ENCODE data around the gene PIGU. TPM values are rescaled to one million over a fixed set of nuclear protein-coding genes. Genes with fewer than 3 reads are reported as not detected.

PIGU gene
- total and polyA plus RNA-seq, 2 experiments from 2014 or later: 21.2 to 21.6 TPM

DNA sequence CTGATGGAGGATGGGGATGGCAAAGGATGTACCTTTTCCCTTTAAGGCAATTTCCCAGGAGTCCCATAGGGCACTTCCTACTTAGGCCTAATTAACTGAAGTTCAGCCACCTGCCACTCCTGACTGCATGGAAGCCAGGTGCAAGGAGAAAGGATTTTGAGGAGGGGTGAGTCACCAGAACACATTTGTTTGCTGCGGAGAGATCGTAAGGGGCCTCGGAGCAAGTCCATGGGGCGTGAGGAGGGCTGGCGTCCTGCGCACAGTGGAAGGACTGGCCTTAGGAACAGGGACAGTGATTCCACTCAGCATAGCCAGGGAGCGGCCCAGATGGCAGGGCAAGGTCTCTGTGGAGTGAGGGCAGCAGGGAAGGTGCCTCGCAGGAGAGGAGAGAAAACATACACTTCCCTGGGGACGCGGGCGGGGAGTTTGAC, 130.1 kb downstream of the PIGU start:
- in situ Hi-C loops (cut with MboI): no loop called here
- no peaks in the 10 kb centered on the region for H3K9me3 ChIP-seq (ENCODE audit: low read depth)
- no peak overlapping the region for H3K27ac ChIP-seq
- 0 out of 2 replicates have a peak, but pooled peaks cover under 1% of the 10 kb centered on the region for H3K36me3 ChIP-seq (ENCODE audit: low read depth)
- no peak overlapping the region for H2AFZ ChIP-seq
- H4K20me1 ChIP-seq (ENCODE audit: insufficient read depth): no peaks in the 10 kb centered on the region
- no peak overlapping the region for H3K4me2 ChIP-seq (ENCODE audit: unreplicated experiment)
- H3K4me1 ChIP-seq (ENCODE audit: insufficient read depth): no peaks in the 10 kb centered on the region
- H3K4me3 ChIP-seq: no peak overlapping the region
- no peaks in the 10 kb centered on the region for H3K27me3 ChIP-seq (replicated peaks; ENCODE audit: insufficient read depth)
- H3K9ac ChIP-seq: no peak overlapping the region
- no peaks in the 10 kb centered on the region for H3K79me2 ChIP-seq (ENCODE audit: insufficient read depth)
- no peaks in the 10 kb centered on the region for H3K9me2 ChIP-seq (ENCODE audit: insufficient read depth)
- WGBS, 2 experiments (ENCODE audit: low coverage in 1 of 2, low lambda C conversion rate in 2 of 2, missing lambda C conversion rate in 2 of 2): 88% methylated on average over 11 of the region's 11 CpGs
- DNase-seq: no peak
- peaks cover 10% of the 10 kb centered on the region; the same call in 1 of the 2 replicates for H3F3A ChIP-seq (ENCODE audit: insufficient read depth)
- TF ChIP-seq EZH2 (IDR thresholded peaks at IDR 0.05; ENCODE audit: insufficient read depth, poor library complexity, severe bottlenecking): no peak
- no peak for TF ChIP-seq EZH2phosphoT487 (IDR thresholded peaks at IDR 0.05; ENCODE audit: insufficient read depth, low read depth)

GRCh38 chr20:34544109-34544796, 132.6 kb downstream of the PIGU start:
- no peaks in the 10 kb centered on the region for H3K4me1 ChIP-seq (ENCODE audit: insufficient read depth)
- no peaks in the 10 kb centered on the region for H3K27me3 ChIP-seq (replicated peaks; ENCODE audit: insufficient read depth)
- H3K79me2 ChIP-seq (ENCODE audit: insufficient read depth): no peaks in the 10 kb centered on the region
- no peak overlapping the region for H3K4me3 ChIP-seq
- H3K9ac ChIP-seq: no peak overlapping the region
- no peak overlapping the region for H3K27ac ChIP-seq
- H3K36me3 ChIP-seq (ENCODE audit: low read depth): peaks cover 16% of the 10 kb centered on the region
- no peaks in the 10 kb centered on the region for H3K9me3 ChIP-seq (ENCODE audit: low read depth)
- in situ Hi-C loops (cut with MboI): no loop called here
- no peaks in the 10 kb centered on the region for H3K9me2 ChIP-seq (ENCODE audit: insufficient read depth)
- peaks cover 10% of the 10 kb centered on the region; the same call in 1 of the 2 replicates for H3F3A ChIP-seq (ENCODE audit: insufficient read depth)
- no peak overlapping the region for H3K4me2 ChIP-seq (ENCODE audit: unreplicated experiment)
- 47 to 52% methylated on average over 19 of the region's 19 CpGs for WGBS, 2 experiments (ENCODE audit: low coverage in 1 of 2, low lambda C conversion rate in 2 of 2, missing lambda C conversion rate in 2 of 2)
- TF ChIP-seq EZH2phosphoT487 (IDR thresholded peaks at IDR 0.05; ENCODE audit: insufficient read depth, low read depth): no peak
- no peak for TF ChIP-seq EZH2 (IDR thresholded peaks at IDR 0.05; ENCODE audit: insufficient read depth, poor library complexity, severe bottlenecking)
- DNase-seq: no peak
- H2AFZ ChIP-seq: no peak overlapping the region
- no peaks in the 10 kb centered on the region for H4K20me1 ChIP-seq (ENCODE audit: insufficient read depth)

GRCh38 chr20:34543463-34544056, 133.3 kb downstream of the PIGU start:
- no peaks in the 10 kb centered on the region for H3K79me2 ChIP-seq (ENCODE audit: insufficient read depth)
- 75 to 76% methylated on average over 12 of the region's 12 CpGs for WGBS, 2 experiments (ENCODE audit: low coverage in 1 of 2, low lambda C conversion rate in 2 of 2, missing lambda C conversion rate in 2 of 2)
- H3K4me3 ChIP-seq: no peak overlapping the region
- H3K9me3 ChIP-seq (ENCODE audit: low read depth): no peaks in the 10 kb centered on the region
- H3K27ac ChIP-seq: no peak overlapping the region
- no peak overlapping the region for H3K4me2 ChIP-seq (ENCODE audit: unreplicated experiment)
- H2AFZ ChIP-seq: no peak overlapping the region
- in situ Hi-C loops (cut with MboI): no loop called here
- peaks cover 10% of the 10 kb centered on the region; the same call in 1 of the 2 replicates for H3F3A ChIP-seq (ENCODE audit: insufficient read depth)
- no peaks in the 10 kb centered on the region for H3K4me1 ChIP-seq (ENCODE audit: insufficient read depth)
- H3K9ac ChIP-seq: no peak overlapping the region
- peaks cover 21% of the 10 kb centered on the region for H3K36me3 ChIP-seq (ENCODE audit: low read depth)
- TF ChIP-seq EZH2phosphoT487 (IDR thresholded peaks at IDR 0.05; ENCODE audit: insufficient read depth, low read depth) (no peak), EZH2 (IDR thresholded peaks at IDR 0.05; ENCODE audit: insufficient read depth, poor library complexity, severe bottlenecking) (no peak)
- no peaks in the 10 kb centered on the region for H4K20me1 ChIP-seq (ENCODE audit: insufficient read depth)
- DNase-seq: no peak
- no peaks in the 10 kb centered on the region for H3K9me2 ChIP-seq (ENCODE audit: insufficient read depth)
- no peaks in the 10 kb centered on the region for H3K27me3 ChIP-seq (replicated peaks; ENCODE audit: insufficient read depth)

DNA sequence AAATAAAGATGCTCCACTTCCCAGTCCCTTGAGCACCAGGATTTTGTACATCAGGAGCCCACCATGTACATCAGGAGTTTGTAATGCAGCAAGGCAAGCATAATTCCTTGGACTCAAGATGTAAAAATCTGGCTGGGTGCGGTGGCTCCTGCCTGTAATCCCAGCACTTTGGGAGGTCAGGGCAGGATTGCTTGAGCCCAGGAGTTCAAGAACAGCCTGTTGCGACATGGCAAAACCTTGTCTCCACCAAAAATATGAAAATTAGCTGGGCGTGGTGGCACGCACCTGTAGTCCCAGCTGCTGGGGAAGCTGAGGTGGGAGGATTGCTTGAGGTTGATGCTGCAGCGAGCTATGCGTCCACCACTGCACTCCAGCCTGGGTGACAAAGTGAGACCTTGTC, 134.5 kb downstream of the PIGU start:
- in situ Hi-C loops (cut with MboI): no loop called here

More for the DNA sequence above, 134.5 kb downstream of the PIGU start:
- H3K27ac ChIP-seq: no peak overlapping the region
- H3K27me3 ChIP-seq (replicated peaks; ENCODE audit: insufficient read depth): no peaks in the 10 kb centered on the region
- no peak overlapping the region for H3K9ac ChIP-seq
- H3K4me2 ChIP-seq (ENCODE audit: unreplicated experiment): no peak overlapping the region
- WGBS, 2 experiments (ENCODE audit: low coverage in 1 of 2, low lambda C conversion rate in 2 of 2, missing lambda C conversion rate in 2 of 2): 91 to 96% methylated on average over 6 of the region's 6 CpGs
- H4K20me1 ChIP-seq (ENCODE audit: insufficient read depth): no peaks in the 10 kb centered on the region
- H3K4me1 ChIP-seq (ENCODE audit: insufficient read depth): peaks cover 4% of the 10 kb centered on the region; the same call in 1 of the 2 replicates
- TF ChIP-seq EZH2phosphoT487 (IDR thresholded peaks at IDR 0.05; ENCODE audit: insufficient read depth, low read depth): no peak
- TF ChIP-seq EZH2 (IDR thresholded peaks at IDR 0.05; ENCODE audit: insufficient read depth, poor library complexity, severe bottlenecking): no peak
- peaks cover 21% of the 10 kb centered on the region for H3K36me3 ChIP-seq (ENCODE audit: low read depth)
- no peak overlapping the region for H3K4me3 ChIP-seq
- no peak for DNase-seq
- no peaks in the 10 kb centered on the region for H3K9me2 ChIP-seq (ENCODE audit: insufficient read depth)
- H3K79me2 ChIP-seq (ENCODE audit: insufficient read depth): no peaks in the 10 kb centered on the region
- no peaks in the 10 kb centered on the region for H3K9me3 ChIP-seq (ENCODE audit: low read depth)
- H2AFZ ChIP-seq: no peak overlapping the region
- H3F3A ChIP-seq (ENCODE audit: insufficient read depth): peaks cover 13% of the 10 kb centered on the region; the same call in 1 of the 2 replicates
